K562 (cell line): ENCODE data around the gene APOBEC3F. TPM values are rescaled to one million over a fixed set of nuclear protein-coding genes. Genes with fewer than 3 reads are reported as not detected.

ENCODE experiments used
- ATF7 ChIP-seq: fragments of 450-650 bp; IDR thresholded peaks from 2 replicates; pipeline ENCODE4 v1.7.1; 2014; ENCODE audit warnings: mild to moderate bottlenecking, moderate library complexity
- CXXC5 ChIP-seq: fragments of 250-450 bp; sonication (Bioruptor Pico); IDR thresholded peaks from 2 replicates; pipeline ENCODE4 v1.8.0; 2022; ENCODE audit warnings: inconsistent platforms, mild to moderate bottlenecking, moderate library complexity
- DPF2 ChIP-seq: fragments of 450-650 bp; IDR thresholded peaks from 2 replicates; pipeline ENCODE4 v1.6.1; 2016
- GABPA ChIP-seq: fragments of 200-800 bp; sonication (Bioruptor generic); conservative IDR thresholded peaks from 2 replicates; pipeline ENCODE4 v1.6.1; 2016; ENCODE audit warnings: low read depth, missing genetic modification characterization, missing compliant biosample characterization
- HDAC6 ChIP-seq: IDR thresholded peaks from 2 replicates; pipeline ENCODE4 v1.6.1; 2012; ENCODE audit warnings: low read depth, mild to moderate bottlenecking, control low read depth, inconsistent platforms, low read length, moderate library complexity
- KDM1A ChIP-seq, 2 experiments: fragments of 450-650 bp; IDR thresholded peaks; 2 replicates each; pipeline ENCODE4 v1.6.1; 2016; ENCODE audit warnings: mild to moderate bottlenecking in 2 of 2
- KDM5B ChIP-seq: fragments of 200-600 bp; sonication (generic); IDR thresholded peaks from 2 replicates; pipeline ENCODE4 v1.6.1; 2012; ENCODE audit warnings: low read depth, mild to moderate bottlenecking, moderate library complexity, low read length, control low read depth, inconsistent platforms; ENCODE audit not compliant: insufficient replicate concordance
- LEF1 ChIP-seq: fragments of 450-650 bp; IDR thresholded peaks from 2 replicates; pipeline ENCODE4 v1.6.1; 2016; ENCODE audit warnings: mild to moderate bottlenecking
- MECOM ChIP-seq: fragments of 250-450 bp; sonication (Bioruptor Pico); IDR thresholded peaks from 2 replicates; pipeline ENCODE4 v1.8.0; 2022; ENCODE audit warnings: inconsistent platforms
- MXI1 ChIP-seq: IDR thresholded peaks from 2 replicates; pipeline ENCODE4 v1.6.1; 2011; ENCODE audit warnings: low read depth, mild to moderate bottlenecking, improper control_type of control experiment, low read length
- NCOR1 ChIP-seq: fragments of 450-650 bp; IDR thresholded peaks from 2 replicates; pipeline ENCODE4 v1.6.1; 2016; ENCODE audit warnings: mild to moderate bottlenecking, moderate library complexity
- NRF1 ChIP-seq, 2 experiments: fragments of 450-650 bp; IDR thresholded peaks in 1 of 2; conservative IDR thresholded peaks in 1 of 2; 2 replicates each; pipeline ENCODE4 v1.6.1; 2014; ENCODE audit warnings: mild to moderate bottlenecking in 2 of 2
- SIN3A ChIP-seq, 2 experiments: fragments of 150-350 bp in 1 of 2; IDR thresholded peaks; 2 replicates each; pipeline ENCODE4 v1.6.1; 2011 to 2016; ENCODE audit warnings: borderline replicate concordance in 2 of 2, low read depth in 2 of 2, low read length in 2 of 2, mild to moderate bottlenecking in 2 of 2, moderate library complexity in 2 of 2; ENCODE audit not compliant: control insufficient read depth in 1 of 2
- SOX6 ChIP-seq: fragments of 450-650 bp; IDR thresholded peaks from 2 replicates; pipeline ENCODE4 v1.6.1; 2014; ENCODE audit warnings: mild to moderate bottlenecking
- ZNF165 ChIP-seq: fragments of 250-450 bp; sonication (Bioruptor Pico); IDR thresholded peaks from 2 replicates; pipeline ENCODE4 v1.4.0; 2020; ENCODE audit warnings: borderline replicate concordance
- polyA plus RNA-seq, 8 experiments: library from polyadenylated mRNA; depleted of rRNA in 4 of 8; stranded (reverse) in 5 of 8; unstranded in 3 of 8; fragments of >200 nt; fragmentation: Nextera tagmentation in 2 of 8; fragmentation: Illumina TruSeq in 1 of 8; extraction: Ambion mirVana in 2 of 8; extraction: Trizol in 1 of 8; gene quantifications; 2 replicates each; pipeline versions ENCODE4 v1.2.1 to v1.2.3, GENCODE V29; 2011 to 2014; ENCODE audit warnings: inconsistent platforms in 1 of 8, missing spikeins in 1 of 8
- total RNA-seq, 7 experiments: library from RNA; depleted of rRNA in 6 of 7; stranded (reverse); fragments of >200 nt in 6 of 7; fragmentation: Illumina TruSeq in 2 of 7; extraction: Trizol in 2 of 7; gene quantifications; 2 replicates each; pipeline versions ENCODE4 v1.2.1 to v1.2.3, GENCODE V29; 2011 to 2021; ENCODE audit warnings: low replicate concordance in 1 of 7
- TF ChIP-seq, protein P1 (sequence below): fragments of 250-450 bp; sonication (Bioruptor Pico); IDR thresholded peaks from 2 replicates; pipeline ENCODE4 v1.4.0; 2020; ENCODE audit warnings: borderline replicate concordance
- TF ChIP-seq, protein P2 (sequence below): fragments of 450-650 bp; IDR thresholded peaks from 2 replicates; pipeline ENCODE4 v1.7.1; 2018; ENCODE audit warnings: mild to moderate bottlenecking, low read depth; ENCODE audit not compliant: partially characterized antibody
- TF ChIP-seq, protein P3 (sequence below), 2 experiments: fragments of 450-650 bp in 1 of 2; IDR thresholded peaks; 2 replicates each; pipeline ENCODE4 v1.6.1; 2011 to 2017; ENCODE audit warnings: low read depth in 2 of 2, antibody characterized with exemption in 1 of 2, borderline replicate concordance in 1 of 2, low read length in 1 of 2, mild to moderate bottlenecking in 1 of 2, mixed read lengths in 1 of 2; ENCODE audit not compliant: control insufficient read depth in 1 of 2

The APOBEC3F gene
- total and polyA plus RNA-seq, 9 of the 15 experiments (the other 6 are each of a cell fraction or from before 2014, with no cell fraction given), result 1.1 to 3.3 (median 1.9) TPM

DNA sequence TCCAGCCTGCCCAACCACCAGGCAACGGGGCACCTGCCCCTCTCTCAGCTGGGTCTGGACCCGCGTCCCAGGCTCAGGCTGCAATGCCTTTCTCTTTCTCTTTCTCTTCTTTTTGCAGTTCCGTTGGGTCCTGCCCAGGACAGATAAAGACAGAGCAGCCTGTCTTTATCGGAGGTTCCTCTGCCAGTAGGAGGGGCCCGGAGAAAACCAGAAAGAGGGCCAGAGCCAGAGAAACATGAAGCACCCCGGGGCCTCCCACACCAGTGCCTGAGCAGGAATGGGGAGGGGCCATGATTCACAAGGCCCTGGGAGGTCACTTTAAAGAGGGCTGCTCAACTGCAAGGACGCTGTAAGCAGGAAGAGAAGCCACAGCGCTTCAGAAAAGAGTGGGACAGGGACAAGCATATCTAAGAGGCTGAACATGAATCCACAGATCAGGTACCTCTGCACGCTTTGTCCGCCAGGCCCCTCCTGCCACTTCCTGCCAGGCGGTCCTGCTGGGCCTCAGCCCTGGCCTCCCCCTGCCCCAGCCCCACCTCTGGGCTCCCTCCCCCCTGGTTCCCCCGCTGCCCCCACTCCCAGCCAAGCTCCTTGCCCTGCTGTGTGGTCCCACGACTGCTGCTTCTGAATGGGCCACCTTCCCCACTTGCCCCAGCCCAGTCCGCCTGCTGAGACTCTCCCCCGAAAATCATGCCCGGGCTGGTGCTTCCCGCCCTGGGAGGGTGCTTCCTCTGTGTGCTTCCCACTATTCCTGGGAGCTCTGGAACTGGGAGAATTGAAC lies 26.5 kb upstream of the APOBEC3F start, which contains the start of gene APOBEC3C (continued):
- TF ChIP-seq, protein P1, sequence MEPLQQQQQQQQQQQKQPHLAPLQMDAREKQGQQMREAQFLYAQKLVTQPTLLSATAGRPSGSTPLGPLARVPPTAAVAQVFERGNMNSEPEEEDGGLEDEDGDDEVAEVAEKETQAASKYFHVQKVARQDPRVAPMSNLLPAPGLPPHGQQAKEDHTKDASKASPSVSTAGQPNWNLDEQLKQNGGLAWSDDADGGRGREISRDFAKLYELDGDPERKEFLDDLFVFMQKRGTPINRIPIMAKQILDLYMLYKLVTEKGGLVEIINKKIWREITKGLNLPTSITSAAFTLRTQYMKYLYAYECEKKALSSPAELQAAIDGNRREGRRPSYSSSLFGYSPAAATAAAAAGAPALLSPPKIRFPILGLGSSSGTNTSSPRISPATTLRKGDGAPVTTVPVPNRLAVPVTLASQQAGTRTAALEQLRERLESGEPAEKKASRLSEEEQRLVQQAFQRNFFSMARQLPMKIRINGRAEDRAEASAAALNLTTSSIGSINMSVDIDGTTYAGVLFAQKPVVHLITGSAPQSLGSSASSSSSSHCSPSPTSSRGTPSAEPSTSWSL, result no peak
- TF ChIP-seq NCOR1, result peak; percentile 73
- peak; percentile 57 for TF ChIP-seq ATF7
- TF ChIP-seq MECOM, result no peak
- no peak for TF ChIP-seq ZNF165 (CRISPR knock-in tag)
- peak; percentile 56; the same call in 1 of the 2 replicates for TF ChIP-seq LEF1
- no peak for TF ChIP-seq MXI1
- peak; percentile 60 to 69 for TF ChIP-seq NRF1 (conservative IDR thresholded peaks at IDR 0.05 in 1 of 2, IDR thresholded peaks at IDR 0.05 in 1 of 2)
- peak; percentile 76 for TF ChIP-seq SOX6
- 0 out of 4 replicates have a peak, but pooled peaks of 1 of the 2 experiments have one; percentile 8 for TF ChIP-seq KDM1A (IDR thresholded peaks at IDR 0.05)
- TF ChIP-seq GABPA (tag), result peak; percentile 11; the same call in 1 of the 2 replicates
- TF ChIP-seq SIN3A (IDR thresholded peaks at IDR 0.05; ENCODE audit: borderline replicate concordance in 2 of 2, control insufficient read depth in 1 of 2, low read depth in 2 of 2, low read length in 2 of 2), result peak in 1 of 2 experiments; percentile 29; a peak in 1 of 4 replicates
- TF ChIP-seq CXXC5 (CRISPR knock-in tag), result peak; percentile 55
- peak; percentile 63 for TF ChIP-seq DPF2
- TF ChIP-seq, protein P2, sequence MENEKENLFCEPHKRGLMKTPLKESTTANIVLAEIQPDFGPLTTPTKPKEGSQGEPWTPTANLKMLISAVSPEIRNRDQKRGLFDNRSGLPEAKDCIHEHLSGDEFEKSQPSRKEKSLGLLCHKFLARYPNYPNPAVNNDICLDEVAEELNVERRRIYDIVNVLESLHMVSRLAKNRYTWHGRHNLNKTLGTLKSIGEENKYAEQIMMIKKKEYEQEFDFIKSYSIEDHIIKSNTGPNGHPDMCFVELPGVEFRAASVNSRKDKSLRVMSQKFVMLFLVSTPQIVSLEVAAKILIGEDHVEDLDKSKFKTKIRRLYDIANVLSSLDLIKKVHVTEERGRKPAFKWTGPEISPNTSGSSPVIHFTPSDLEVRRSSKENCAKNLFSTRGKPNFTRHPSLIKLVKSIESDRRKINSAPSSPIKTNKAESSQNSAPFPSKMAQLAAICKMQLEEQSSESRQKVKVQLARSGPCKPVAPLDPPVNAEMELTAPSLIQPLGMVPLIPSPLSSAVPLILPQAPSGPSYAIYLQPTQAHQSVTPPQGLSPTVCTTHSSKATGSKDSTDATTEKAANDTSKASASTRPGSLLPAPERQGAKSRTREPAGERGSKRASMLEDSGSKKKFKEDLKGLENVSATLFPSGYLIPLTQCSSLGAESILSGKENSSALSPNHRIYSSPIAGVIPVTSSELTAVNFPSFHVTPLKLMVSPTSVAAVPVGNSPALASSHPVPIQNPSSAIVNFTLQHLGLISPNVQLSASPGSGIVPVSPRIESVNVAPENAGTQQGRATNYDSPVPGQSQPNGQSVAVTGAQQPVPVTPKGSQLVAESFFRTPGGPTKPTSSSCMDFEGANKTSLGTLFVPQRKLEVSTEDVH, result no peak
- TF ChIP-seq HDAC6, result no peak
- TF ChIP-seq, protein P3, sequence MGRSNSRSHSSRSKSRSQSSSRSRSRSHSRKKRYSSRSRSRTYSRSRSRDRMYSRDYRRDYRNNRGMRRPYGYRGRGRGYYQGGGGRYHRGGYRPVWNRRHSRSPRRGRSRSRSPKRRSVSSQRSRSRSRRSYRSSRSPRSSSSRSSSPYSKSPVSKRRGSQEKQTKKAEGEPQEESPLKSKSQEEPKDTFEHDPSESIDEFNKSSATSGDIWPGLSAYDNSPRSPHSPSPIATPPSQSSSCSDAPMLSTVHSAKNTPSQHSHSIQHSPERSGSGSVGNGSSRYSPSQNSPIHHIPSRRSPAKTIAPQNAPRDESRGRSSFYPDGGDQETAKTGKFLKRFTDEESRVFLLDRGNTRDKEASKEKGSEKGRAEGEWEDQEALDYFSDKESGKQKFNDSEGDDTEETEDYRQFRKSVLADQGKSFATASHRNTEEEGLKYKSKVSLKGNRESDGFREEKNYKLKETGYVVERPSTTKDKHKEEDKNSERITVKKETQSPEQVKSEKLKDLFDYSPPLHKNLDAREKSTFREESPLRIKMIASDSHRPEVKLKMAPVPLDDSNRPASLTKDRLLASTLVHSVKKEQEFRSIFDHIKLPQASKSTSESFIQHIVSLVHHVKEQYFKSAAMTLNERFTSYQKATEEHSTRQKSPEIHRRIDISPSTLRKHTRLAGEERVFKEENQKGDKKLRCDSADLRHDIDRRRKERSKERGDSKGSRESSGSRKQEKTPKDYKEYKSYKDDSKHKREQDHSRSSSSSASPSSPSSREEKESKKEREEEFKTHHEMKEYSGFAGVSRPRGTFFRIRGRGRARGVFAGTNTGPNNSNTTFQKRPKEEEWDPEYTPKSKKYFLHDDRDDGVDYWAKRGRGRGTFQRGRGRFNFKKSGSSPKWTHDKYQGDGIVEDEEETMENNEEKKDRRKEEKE (IDR thresholded peaks at IDR 0.05; ENCODE audit: borderline replicate concordance in 1 of 2, control insufficient read depth in 1 of 2, low read depth in 2 of 2, low read length in 1 of 2), result no peak
- peak; percentile 87 for TF ChIP-seq KDM5B
